Measurements from ENCODE around the gene ZNF516.

Gene ZNF516

DNA sequence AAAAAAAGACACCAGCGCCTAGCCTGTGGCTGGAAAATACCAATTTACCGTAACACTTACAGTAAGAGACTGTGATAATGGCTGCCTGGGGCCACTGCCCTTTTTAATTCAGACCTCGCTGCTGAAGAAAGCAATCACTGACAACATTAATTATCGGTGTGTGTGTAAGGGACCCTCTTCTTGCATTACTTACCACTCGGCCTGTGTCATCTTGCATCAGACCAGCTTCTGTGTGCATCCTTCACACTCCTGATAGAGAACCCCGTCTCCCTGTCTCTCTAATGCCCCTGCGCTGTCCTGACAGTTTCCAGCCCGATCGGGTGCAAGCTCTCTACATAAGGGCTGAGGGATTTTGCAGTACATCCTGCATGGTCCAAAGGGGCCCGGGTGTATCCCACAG, 124.4 kb downstream of the ZNF516 start:
- no CpG with 5 or more reads among the region's 10 CpGs for WGBS (ENCODE audit: extremely low coverage, insufficient coverage, low lambda C conversion rate)
- Histone ChIP-seq H3K4me1 (ENCODE audit: control insufficient read depth, low read depth, low read length) (no peaks in the 10 kb centered on the region), H2BK5ac (ENCODE audit: low read length) (no peak overlapping the region), H4K8ac (ENCODE audit: low read depth, low read length) (no peak overlapping the region), H3K23ac (ENCODE audit: low read length) (no peak overlapping the region), H2AK5ac (ENCODE audit: low read length) (no peak overlapping the region), H3K79me1 (ENCODE audit: low read length) (no peaks in the 10 kb centered on the region), H3K4me2 (ENCODE audit: low read length) (no peak overlapping the region), H3K9ac (ENCODE audit: low read length) (no peak overlapping the region), H3K79me2 (ENCODE audit: control insufficient read depth, insufficient read depth, low read length) (no peaks in the 10 kb centered on the region), H3K27me3 (ENCODE audit: insufficient read depth, low read length, poor library complexity) (no peaks in the 10 kb centered on the region), H3K4me3 (ENCODE audit: low read length) (no peak overlapping the region), H3K36me3 (ENCODE audit: control insufficient read depth, insufficient read depth, low read length) (no peaks in the 10 kb centered on the region), H3K18ac (ENCODE audit: low read length) (no peak overlapping the region), H2BK120ac (ENCODE audit: low read depth, low read length) (no peak overlapping the region), H3K27ac (ENCODE audit: low read depth, low read length) (no peak overlapping the region), H4K5ac (ENCODE audit: low read length) (no peak overlapping the region), H2BK15ac (replicated peaks; ENCODE audit: low read depth) (no peak overlapping the region), H3K56ac (ENCODE audit: low read length) (no peak overlapping the region), H3K4ac (ENCODE audit: low read depth, low read length) (no peak overlapping the region)
- DNase-seq: no peak

DNA sequence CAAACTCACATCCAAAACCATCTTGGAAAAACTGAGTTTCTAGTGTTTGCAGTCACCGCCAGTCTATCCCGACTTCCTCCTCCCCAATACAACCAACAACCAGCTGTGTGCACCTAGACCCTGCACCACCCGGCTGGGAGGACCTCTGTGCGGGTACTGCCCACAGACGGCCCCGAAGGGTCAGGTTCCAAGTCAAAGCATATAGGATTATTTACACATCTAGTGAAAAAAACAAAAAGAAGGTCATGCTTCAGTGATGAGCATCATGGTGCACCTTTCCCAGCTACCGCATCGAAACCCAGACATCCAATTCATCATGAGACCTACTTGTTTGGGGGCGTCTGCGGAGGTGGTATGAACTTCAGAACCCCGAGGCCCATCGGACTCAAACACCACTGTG, 124.8 kb downstream of the ZNF516 start:
- Histone ChIP-seq H4K5ac (ENCODE audit: low read length) (no peak overlapping the region), H3K56ac (ENCODE audit: low read length) (no peak overlapping the region), H3K23ac (ENCODE audit: low read length) (no peak overlapping the region), H2AK5ac (ENCODE audit: low read length) (no peak overlapping the region), H3K4ac (ENCODE audit: low read depth, low read length) (no peak overlapping the region), H3K9ac (ENCODE audit: low read length) (no peak overlapping the region), H2BK15ac (replicated peaks; ENCODE audit: low read depth) (no peak overlapping the region), H3K18ac (ENCODE audit: low read length) (no peak overlapping the region), H3K79me2 (ENCODE audit: control insufficient read depth, insufficient read depth, low read length) (no peaks in the 10 kb centered on the region), H3K4me1 (ENCODE audit: control insufficient read depth, low read depth, low read length) (no peaks in the 10 kb centered on the region), H2BK5ac (ENCODE audit: low read length) (no peak overlapping the region), H3K4me3 (ENCODE audit: low read length) (no peak overlapping the region), H3K27ac (ENCODE audit: low read depth, low read length) (no peak overlapping the region), H4K8ac (ENCODE audit: low read depth, low read length) (no peak overlapping the region), H3K79me1 (ENCODE audit: low read length) (no peaks in the 10 kb centered on the region), H3K27me3 (ENCODE audit: insufficient read depth, low read length, poor library complexity) (no peaks in the 10 kb centered on the region), H3K4me2 (ENCODE audit: low read length) (no peak overlapping the region), H3K36me3 (ENCODE audit: control insufficient read depth, insufficient read depth, low read length) (no peaks in the 10 kb centered on the region), H2BK120ac (ENCODE audit: low read depth, low read length) (no peak overlapping the region)
- no CpG with 5 or more reads among the region's 12 CpGs for WGBS (ENCODE audit: extremely low coverage, insufficient coverage, low lambda C conversion rate)
- no peak for DNase-seq

DNA sequence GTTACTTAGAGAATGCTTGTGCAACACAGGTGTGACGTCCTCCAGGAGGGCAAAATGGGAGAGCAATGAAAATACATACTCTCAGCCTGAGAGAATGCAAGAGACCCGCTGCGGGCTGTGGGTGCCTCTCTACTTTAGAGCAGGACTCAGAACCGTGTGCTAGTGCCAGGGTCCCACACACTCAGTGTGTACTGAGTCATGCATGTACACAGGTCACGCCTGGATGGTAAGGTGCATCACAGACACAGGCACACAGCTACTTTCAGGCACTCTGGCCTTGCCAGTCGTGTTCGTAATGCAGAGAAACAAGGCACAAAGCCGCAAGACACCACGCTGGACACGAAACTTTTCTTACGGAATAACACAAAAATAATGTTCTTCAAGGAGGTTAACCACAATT, 125.3 kb downstream of the ZNF516 start:
- no peak overlapping the region for H3K18ac ChIP-seq (ENCODE audit: low read length)

DNA sequence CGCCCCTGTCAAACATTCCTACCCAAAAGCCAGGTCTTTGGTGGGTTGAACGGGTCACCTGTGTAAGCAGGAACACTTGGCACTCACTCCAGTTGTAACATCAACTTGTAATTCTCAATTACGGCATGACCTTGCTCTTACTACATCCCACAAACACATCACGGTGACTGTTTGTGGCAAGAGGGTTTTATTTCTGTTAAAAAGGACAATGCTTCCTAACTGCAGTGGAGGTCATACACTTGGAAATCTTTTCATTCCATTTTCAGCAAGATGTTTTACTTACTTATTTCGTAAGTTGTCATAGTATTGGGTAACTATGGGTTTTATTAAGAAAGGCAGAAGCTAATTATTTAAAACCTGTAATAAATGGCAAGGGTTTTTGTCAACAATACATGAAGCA, 126.1 kb downstream of the ZNF516 start:
- Histone ChIP-seq H3K4me1 (ENCODE audit: control insufficient read depth, low read depth, low read length) (no peaks in the 10 kb centered on the region), H2BK5ac (ENCODE audit: low read length) (no peak overlapping the region), H2BK120ac (ENCODE audit: low read depth, low read length) (no peak overlapping the region), H3K27ac (ENCODE audit: low read depth, low read length) (no peak overlapping the region), H3K18ac (ENCODE audit: low read length) (no peak overlapping the region), H3K36me3 (ENCODE audit: control insufficient read depth, insufficient read depth, low read length) (no peaks in the 10 kb centered on the region), H3K79me1 (ENCODE audit: low read length) (no peaks in the 10 kb centered on the region), H4K5ac (ENCODE audit: low read length) (no peak overlapping the region), H4K8ac (ENCODE audit: low read depth, low read length) (no peak overlapping the region), H3K56ac (ENCODE audit: low read length) (no peak overlapping the region), H3K4me2 (ENCODE audit: low read length) (no peak overlapping the region), H2BK15ac (replicated peaks; ENCODE audit: low read depth) (no peak overlapping the region), H3K4ac (ENCODE audit: low read depth, low read length) (no peak overlapping the region), H3K4me3 (ENCODE audit: low read length) (no peak overlapping the region), H3K9ac (ENCODE audit: low read length) (no peak overlapping the region), H2AK5ac (ENCODE audit: low read length) (no peak overlapping the region), H3K23ac (ENCODE audit: low read length) (no peak overlapping the region), H3K27me3 (ENCODE audit: insufficient read depth, low read length, poor library complexity) (no peaks in the 10 kb centered on the region), H3K79me2 (ENCODE audit: control insufficient read depth, insufficient read depth, low read length) (no peaks in the 10 kb centered on the region)
- no CpG with 5 or more reads among the region's 5 CpGs for WGBS (ENCODE audit: extremely low coverage, insufficient coverage, low lambda C conversion rate)
- DNase-seq: no peak

More for the DNA sequence above, 125.3 kb downstream of the ZNF516 start:
- H3K4me2 ChIP-seq (ENCODE audit: low read length): no peak overlapping the region
- no peak overlapping the region for H3K27ac ChIP-seq (ENCODE audit: low read depth, low read length)
- no peak overlapping the region for H3K4ac ChIP-seq (ENCODE audit: low read depth, low read length)
- no peaks in the 10 kb centered on the region for H3K4me1 ChIP-seq (ENCODE audit: control insufficient read depth, low read depth, low read length)
- H2BK5ac ChIP-seq (ENCODE audit: low read length): no peak overlapping the region
- no peak overlapping the region for H3K4me3 ChIP-seq (ENCODE audit: low read length)
- H4K8ac ChIP-seq (ENCODE audit: low read depth, low read length): no peak overlapping the region
- DNase-seq: no peak
- no peak overlapping the region for H2AK5ac ChIP-seq (ENCODE audit: low read length)
- no peaks in the 10 kb centered on the region for H3K79me2 ChIP-seq (ENCODE audit: control insufficient read depth, insufficient read depth, low read length)
- no peak overlapping the region for H4K5ac ChIP-seq (ENCODE audit: low read length)
- H2BK15ac ChIP-seq (replicated peaks; ENCODE audit: low read depth): no peak overlapping the region
- no peak overlapping the region for H3K23ac ChIP-seq (ENCODE audit: low read length)
- no peaks in the 10 kb centered on the region for H3K79me1 ChIP-seq (ENCODE audit: low read length)
- no peak overlapping the region for H2BK120ac ChIP-seq (ENCODE audit: low read depth, low read length)
- H3K56ac ChIP-seq (ENCODE audit: low read length): no peak overlapping the region
- no CpG with 5 or more reads among the region's 11 CpGs for WGBS (ENCODE audit: extremely low coverage, insufficient coverage, low lambda C conversion rate)
- no peak overlapping the region for H3K9ac ChIP-seq (ENCODE audit: low read length)
- no peaks in the 10 kb centered on the region for H3K36me3 ChIP-seq (ENCODE audit: control insufficient read depth, insufficient read depth, low read length)
- no peaks in the 10 kb centered on the region for H3K27me3 ChIP-seq (ENCODE audit: insufficient read depth, low read length, poor library complexity)

DNA sequence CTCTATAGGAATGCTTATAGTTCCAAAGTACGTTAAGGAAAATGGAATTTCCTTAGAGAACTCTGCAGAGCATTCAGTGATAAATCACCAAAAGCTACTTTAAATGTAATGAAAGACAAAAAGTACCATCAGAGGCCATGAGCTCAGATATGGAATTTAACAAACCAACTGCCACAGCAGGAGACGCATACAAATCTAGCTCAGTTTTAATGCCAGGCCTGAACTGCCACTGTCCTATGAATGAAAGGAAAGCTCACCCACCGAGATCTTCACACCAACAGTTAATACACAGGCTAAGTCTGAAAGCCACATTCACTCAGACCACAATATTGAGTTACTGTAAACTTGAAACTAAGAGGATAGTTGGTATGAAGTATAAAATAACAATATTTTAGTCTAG, 126.8 kb downstream of the ZNF516 start:
- Histone ChIP-seq H3K27ac (ENCODE audit: low read depth, low read length) (no peak overlapping the region), H4K5ac (ENCODE audit: low read length) (no peak overlapping the region), H3K4ac (ENCODE audit: low read depth, low read length) (no peak overlapping the region), H3K4me2 (ENCODE audit: low read length) (no peak overlapping the region), H3K27me3 (ENCODE audit: insufficient read depth, low read length, poor library complexity) (no peaks in the 10 kb centered on the region), H3K9ac (ENCODE audit: low read length) (no peak overlapping the region), H2BK15ac (replicated peaks; ENCODE audit: low read depth) (no peak overlapping the region), H3K36me3 (ENCODE audit: control insufficient read depth, insufficient read depth, low read length) (no peaks in the 10 kb centered on the region), H2AK5ac (ENCODE audit: low read length) (no peak overlapping the region), H3K56ac (ENCODE audit: low read length) (no peak overlapping the region), H3K79me1 (ENCODE audit: low read length) (no peaks in the 10 kb centered on the region), H2BK5ac (ENCODE audit: low read length) (no peak overlapping the region), H3K79me2 (ENCODE audit: control insufficient read depth, insufficient read depth, low read length) (no peaks in the 10 kb centered on the region), H3K4me1 (ENCODE audit: control insufficient read depth, low read depth, low read length) (no peaks in the 10 kb centered on the region), H3K18ac (ENCODE audit: low read length) (no peak overlapping the region), H3K4me3 (ENCODE audit: low read length) (no peak overlapping the region), H2BK120ac (ENCODE audit: low read depth, low read length) (no peak overlapping the region), H4K8ac (ENCODE audit: low read depth, low read length) (no peak overlapping the region), H3K23ac (ENCODE audit: low read length) (no peak overlapping the region)
- WGBS (ENCODE audit: extremely low coverage, insufficient coverage, low lambda C conversion rate): no CpG with 5 or more reads among the region's 3 CpGs
- DNase-seq: no peak

Data from mesendoderm (in vitro differentiated cells).